NK-92 treated with Interleukin-12 subunit alpha and Interleukin-12 subunit beta, amount 100 ng/mL, for 24 hours (cell line): Measurements from ENCODE around the gene ATP11C.
"Not testable (repeated sequence)": the region's sequence is repeated elsewhere in the genome, so short reads cannot be mapped to it uniquely, and the experiment has no call there.

Source experiments
- DNase-seq: peaks from one replicate; lab custom pipeline; 2025; lab: John Stamatoyannopoulos, UW

The ATP11C gene

DNA sequence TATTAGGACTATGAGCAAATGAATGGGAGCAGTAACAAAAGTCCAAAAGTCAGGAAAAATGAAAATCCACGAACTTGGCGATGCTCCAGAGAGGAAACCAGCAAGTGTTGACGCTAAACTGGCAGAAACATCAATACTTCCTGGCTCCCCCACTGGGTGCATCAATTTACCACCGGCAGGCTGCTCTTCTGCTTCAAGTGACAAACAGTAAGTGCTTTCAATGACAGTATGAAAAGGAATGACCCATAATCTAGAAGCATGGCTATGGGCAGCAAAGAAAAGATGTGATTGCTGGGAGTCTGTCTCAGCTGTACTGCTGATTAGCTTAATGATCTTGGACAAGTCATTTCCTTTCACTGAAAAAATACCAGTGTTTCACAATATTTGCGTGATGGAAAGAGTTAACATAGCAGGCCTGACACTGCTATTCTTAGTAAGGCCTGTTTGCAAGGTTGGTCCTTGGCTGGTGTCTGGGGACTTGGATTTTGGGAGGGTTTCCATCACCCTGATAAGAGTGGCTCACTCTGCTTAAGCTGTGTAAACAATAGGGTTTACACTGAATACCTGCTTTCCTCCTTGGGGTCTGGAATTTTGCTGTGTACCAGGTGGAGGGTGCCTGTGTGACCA is 8.7 kb downstream of the ATP11C start:
- DNase-seq, result no peak

DNA sequence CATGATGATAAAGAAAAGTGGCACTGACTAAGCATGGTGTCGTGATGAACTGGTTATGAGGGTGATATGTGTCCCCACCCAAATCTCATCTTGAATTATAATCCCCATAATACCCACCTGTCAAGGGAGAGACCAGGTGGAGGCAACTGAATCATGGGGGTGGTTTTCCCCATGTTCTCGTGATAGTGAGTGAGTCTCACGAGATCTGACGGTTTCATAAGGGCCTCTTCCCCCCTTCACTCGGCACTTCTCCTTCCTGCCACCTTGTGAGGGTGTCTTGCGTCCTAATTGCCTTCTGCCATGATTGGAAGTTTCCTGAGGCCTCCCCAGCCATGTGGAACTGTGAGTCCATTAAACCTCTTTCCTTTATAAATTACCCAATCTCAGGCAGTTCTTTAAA is 11.7 kb downstream of the ATP11C start:
- not testable (repeated sequence) for DNase-seq

DNA sequence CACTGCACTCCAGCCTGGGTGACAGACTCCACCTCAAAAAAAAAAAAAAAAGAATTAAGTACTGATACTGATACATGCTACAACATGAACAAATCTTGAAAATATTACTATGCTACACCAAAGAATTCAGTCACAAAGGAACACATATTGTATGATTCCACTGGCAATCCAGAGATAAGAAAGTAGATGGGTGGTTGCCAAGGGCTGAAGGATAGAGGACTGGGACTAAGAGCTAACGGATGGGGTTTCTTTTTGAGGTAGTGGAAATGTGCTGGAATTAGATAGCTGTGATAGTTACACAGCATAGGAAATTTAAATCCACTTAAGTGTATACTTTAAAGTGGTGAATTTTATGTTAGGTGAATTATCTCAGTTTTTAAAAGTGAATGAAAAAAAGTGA is 12.5 kb downstream of the ATP11C start:
- DNase-seq, result no peak

DNA sequence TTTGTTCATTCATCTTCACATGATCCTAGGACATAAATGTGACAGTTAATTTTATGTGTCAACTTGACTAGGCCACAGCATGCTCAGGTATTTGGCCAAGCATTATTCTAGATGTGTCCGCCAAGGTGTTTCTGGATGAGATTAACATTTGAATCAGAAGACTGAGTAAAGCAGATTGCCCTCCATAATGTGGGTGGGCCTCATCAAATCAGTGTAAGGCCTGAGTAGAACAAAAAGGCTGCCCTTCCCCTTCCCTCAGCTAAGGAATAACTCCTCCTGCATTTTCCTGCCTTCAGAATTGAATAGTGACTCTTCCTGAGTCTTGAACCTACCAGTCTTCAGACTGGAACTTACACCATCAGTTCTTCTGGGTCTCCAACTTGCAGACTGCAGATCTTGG is 18.4 kb downstream of the ATP11C start:
- DNase-seq, result no peak

DNA sequence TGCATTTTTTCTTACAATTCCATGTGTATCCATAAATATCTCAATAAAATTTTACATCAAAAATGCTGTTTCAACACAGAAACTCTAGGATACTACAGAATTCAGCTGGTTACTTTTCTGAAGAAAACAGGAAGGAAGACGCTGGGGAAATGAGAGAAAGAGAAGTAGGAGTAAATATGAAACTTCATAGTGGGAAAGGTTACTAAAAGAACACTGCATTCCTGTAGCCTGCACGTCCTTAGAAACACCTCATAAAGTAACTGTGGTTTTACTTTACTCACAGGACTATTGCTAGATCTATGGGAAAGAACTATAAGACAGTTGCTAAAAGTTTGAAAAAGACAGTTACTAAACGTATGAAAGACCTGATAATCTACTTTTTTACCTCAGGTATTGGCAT is 23.1 kb downstream of the ATP11C start:
- DNase-seq, result no peak

DNA sequence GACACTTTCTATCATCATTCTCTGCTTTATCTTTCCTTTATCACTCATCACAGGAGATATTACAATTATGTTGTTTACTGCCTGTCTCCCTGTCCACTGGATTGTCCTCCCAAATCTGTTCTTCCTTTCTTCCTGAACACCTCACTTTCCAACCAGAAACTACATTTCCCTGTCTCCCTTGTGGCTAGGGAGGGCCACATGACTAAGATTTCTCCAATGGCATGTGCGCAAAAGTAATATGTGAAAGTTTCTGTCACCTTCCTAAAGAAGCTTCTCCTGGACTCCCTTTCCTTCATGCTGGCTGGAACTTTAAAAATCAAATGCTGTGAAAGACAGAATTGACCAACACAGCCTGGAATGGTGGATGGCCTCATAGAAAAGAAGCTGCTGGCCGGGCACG is 25.8 kb downstream of the ATP11C start:
- DNase-seq, result no peak

DNA sequence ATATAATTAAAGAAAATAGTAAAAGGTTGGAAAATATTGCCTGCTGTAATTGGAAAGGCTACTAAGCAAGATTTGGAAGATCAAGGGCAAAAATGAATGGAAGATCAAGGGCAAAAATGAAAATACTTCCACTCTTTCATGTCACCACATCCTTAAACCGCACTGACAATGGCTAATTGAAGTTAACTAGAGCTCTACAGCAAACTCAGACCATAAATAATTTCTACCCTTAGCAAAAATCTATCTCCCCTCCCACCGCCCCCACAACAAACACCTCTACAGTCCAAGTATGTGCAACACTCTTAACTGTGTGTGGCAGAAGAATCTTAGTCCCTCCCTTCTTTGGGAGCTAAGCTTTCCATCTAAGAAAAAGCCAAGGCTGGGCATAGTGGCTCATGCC is 27.1 kb downstream of the ATP11C start:
- DNase-seq, result no peak

DNA sequence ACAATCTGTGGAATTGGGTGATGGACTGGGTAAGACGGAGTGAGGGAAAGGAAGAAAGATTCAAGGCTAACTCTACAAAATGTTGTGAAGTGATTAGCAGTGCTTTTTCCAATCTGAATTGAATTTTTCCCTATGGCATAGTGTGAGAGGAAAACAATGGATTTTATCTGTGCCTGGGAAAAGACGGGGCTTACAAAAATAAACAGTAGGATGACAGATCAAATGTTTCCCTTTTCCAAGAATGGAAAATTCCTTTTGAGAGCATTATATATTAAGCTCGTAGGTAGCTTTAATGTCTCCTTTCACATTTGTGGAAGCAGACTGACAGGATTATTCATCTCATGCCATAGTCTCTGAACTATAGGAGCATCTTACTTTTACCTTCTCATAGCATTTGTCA is 27.8 kb downstream of the ATP11C start:
- no peak for DNase-seq

DNA sequence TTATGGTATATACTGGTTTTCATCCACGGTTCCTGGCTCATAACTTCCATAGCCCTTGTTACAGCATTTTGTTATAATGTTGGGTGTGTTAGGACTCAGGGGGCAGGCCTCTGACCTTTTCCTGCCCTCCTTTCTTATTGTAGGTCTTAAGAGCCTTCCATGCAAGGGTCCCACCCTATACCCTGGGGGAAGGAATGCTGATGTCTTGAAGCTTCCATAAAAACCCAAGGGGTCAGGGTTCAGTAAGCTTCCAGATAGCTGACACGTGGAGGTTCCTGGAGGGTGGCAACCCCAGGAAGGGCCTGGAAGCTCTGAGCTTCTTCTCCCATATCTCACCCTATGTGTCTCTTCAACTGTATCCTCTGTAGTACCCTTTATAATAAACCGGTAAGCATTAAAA is 29.6 kb downstream of the ATP11C start:
- no peak for DNase-seq

DNA sequence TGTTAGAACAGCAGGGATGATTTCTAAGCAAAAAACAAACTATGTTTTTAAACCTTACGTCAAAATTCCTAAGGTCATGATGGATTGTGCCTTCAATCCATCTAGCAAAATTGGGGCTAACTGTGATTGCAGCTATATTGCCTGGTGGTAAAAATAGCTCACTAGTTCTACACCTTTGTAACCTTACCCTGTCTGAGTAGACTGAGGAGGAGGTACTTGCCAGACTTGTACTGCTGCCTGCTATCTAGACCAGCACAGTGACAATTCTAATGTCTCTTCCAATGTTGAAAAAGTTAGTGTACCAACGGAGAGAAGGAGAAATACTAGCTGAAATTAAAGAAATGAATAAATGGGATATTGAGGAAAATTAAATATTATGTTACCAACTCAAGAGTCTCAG is 30.3 kb downstream of the ATP11C start:
- no peak for DNase-seq

DNA sequence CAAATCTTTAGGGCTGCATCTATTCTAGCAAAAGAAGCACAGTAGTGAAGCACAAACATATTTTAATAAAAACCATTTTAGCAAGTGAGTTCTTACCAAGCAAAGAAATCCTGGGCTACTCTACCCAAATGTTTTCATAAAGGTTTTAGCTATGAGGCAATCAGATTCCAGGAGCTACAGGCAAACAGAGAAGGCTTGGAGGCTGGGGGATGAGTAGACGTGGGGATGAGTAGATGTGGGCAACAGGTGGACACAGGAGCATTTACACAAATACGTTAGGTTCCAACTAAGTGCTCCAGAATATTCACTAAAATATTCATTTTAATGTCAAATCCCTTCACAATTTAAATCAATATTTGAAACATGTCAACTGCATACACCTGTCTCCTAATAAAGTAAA is 34.5 kb downstream of the ATP11C start:
- no peak for DNase-seq

DNA sequence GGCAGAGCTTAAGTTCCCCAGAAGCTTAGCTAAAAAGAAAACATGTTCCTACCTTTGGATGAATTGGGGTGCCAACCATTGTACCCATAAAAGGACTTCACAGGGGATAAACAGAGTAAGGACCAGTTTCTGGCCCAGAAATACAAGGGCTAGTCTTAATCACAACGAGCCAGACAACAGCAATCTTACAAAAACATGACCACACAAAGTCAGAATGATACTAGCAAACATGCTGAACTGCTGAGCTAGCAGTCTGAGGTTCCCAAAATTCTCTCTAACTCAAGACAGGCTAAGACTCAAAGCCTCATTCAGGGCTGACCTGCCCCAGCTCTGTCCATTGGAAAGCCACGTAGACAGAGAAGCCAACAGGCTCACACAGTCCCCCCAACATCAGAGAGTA is 40.3 kb downstream of the ATP11C start:
- no peak for DNase-seq

DNA sequence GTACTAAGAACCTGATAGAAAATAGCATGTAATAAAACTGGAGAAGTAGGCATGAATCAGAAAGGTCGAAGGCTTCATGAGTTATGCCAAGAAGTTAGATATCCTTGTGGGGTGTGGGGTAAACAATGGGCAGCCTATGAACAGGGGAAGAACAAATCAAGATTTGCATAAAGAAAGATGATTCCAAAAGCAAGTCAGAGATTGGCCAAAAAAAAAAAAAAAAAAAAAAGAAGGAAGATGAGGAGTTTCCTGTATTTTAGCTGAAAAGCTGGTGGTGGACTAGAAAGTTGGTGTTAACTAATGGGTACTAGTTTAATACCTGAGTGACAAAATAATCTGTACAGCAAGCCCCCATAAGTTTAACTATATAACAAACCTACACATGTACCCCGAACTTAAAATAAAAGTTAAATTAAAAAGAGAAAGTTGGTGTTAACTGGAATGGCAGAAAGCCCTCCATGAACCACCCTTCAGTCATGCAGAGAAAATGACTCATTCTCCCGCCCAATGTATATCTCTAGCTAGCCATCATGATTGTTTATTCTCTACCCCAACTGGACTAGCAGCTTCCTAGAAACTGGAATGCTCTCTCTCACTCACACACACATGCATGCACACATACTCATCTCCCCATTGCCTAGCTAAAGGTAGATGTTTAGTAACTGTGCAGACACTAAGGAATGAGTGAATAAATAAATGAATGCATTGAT is 41.7 kb downstream of the ATP11C start:
- no peak for DNase-seq

DNA sequence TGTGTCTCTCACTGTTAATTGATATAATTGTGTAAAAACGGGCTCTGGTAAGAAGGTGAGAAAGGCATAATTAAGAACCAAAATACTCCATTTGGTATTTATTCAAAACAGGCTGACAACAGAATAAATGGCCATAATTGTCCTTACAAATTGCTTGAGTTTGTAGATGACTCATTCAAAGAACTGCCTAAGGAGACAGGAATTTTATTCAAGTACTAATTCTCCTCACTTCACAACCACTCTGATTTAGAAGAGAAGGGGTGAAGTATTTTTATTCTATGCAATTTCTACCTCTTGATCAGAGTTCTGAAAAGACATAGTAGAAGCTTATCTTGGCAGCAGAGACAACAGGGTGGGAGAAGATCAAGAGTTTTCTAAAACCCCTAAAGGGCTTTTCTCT is 43.1 kb downstream of the ATP11C start:
- DNase-seq, result no peak

DNA sequence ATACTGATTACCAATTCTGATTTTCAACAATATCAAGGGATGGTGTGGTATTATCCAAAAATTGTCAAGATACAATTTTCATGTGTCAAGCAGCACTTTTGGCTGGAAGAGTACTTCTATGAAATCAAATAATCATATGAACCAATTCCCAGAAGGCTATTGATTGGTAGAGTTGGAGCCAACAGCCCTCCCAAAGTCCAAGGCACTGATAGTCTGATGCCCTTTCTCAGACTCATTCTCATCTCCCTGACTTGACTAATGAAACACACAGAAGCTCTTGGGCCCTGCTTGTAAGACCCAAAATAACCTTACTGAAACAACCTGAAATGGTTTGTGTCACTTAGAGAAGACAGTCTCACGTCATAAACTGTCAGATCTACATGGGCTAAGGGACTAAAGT is 48.9 kb downstream of the ATP11C start:
- DNase-seq, result no peak

DNA sequence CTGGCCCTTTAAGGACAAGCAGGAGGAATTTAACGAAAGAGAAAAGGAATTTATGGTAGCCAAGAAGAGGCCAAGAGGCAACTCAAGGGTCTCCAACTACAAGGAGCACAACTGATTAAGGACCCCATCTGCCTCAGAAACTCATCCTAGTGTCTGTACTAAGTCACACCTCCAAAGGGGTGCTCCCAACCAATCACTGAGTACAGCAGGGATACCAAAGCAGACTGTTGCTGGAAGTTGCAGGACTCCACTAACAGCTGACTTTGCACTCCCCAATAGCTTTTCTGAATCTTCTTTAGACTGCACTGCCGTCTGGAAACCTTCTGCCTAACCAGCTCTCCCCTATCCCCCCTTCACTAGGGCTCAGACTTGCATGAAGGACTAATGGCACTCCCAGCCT is 50.6 kb downstream of the ATP11C start:
- DNase-seq, result no peak

DNA sequence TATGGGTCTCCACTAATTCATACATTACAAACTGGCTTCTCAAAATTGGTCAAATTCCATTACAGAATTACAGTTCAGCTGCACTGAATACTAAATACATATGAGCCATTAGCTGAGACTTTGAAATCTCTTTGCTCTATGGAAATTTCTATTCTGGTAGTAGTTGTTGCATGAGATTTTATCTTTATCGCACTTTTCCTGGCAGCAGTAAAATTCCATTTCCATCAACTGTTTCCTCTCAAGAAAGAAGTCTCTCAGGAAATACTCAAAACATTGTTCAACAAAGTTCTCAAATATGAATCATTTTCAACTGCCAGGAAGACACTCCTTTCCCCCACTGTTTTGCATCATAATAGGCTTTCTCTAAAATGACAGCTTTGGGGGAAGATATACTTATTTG is 51.3 kb downstream of the ATP11C start:
- no peak for DNase-seq

DNA sequence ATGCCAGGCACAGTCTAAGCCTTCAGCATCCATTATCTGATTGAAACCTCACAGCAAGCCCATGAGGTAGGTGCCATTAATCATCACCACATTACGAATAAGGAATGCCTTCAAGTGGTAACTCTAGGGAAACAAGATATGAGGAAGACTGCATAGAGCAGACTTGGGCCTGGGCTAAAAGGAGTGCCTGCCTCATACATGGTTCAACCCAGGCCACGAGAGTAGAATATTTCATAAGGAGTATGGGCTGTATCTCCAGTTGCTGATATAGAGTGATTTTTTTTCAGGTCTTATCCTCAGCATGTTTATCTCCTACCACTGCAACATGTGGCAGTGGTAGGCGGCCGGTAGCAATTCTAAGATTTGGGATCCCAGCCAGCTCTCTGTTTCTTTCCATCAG is 51.7 kb downstream of the ATP11C start:
- DNase-seq, result no peak

DNA sequence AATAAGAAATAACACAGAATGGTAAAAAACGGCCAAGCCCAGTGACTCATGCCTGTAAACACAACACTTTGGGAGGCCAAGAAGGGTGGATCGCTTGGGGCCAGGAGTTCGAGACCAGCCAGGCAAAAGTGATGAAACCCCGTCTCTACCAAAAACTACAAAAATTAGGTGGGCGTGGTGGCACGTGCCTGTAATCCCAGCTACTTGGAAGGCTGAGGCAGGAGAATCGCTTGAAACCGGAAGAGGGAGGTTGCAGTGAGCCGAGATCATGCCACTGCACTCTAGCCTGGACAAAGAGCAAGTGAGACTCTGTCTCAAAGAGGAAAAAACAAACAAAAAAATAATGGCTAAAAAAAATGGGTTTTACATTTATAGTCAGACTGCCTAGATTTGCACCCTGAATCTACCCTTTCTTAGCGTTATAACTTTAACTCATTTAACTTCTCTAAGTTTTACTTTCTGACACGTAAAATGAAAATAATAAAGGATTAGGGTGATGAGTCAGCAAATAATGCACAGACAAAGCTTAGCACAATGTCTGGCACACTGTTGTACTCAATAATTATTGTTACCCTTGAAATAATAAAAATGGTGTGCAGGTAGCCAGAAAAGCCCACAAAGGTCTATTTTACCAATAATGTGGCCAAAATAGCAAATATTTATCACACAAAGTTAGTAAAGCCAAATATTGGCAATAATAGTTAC is 55.0 kb downstream of the ATP11C start:
- DNase-seq, result no peak

DNA sequence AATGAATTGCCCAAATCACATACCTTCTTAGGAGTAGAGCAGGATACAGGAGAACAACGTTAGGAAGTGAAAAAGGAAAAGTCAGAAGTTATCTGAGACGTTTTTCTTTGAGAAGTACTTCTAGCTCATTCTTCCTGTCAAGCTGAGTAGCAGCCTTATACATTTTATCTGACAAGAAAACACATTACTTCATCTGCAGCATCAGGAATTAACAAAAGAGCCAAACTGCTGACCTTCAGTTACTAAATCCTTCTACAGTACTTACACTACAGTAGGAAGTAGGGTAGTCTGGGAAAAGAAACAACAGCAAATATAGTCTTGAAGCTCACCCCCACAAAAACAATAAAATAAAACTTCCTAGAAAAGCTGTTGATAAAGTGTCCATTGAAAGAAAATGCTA is 57.0 kb downstream of the ATP11C start:
- no peak for DNase-seq

DNA sequence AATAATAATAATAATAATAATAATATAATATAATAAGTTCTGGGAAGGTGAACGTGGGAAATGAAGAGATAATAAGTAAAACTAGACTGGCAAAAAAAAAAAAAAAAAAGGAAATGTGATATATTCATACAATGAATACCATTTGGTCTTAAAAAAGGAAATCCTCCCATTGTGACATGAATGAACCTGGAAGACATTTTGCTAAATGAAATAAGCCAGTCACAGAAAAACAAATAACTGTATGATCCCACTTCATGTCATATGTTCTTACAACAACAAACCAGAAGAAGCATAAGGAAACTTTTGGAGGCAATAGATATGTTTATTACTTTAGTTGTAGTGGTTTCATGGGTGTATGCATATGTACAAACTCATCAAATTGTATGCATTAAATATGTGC is 63.1 kb downstream of the ATP11C start:
- no peak for DNase-seq

DNA sequence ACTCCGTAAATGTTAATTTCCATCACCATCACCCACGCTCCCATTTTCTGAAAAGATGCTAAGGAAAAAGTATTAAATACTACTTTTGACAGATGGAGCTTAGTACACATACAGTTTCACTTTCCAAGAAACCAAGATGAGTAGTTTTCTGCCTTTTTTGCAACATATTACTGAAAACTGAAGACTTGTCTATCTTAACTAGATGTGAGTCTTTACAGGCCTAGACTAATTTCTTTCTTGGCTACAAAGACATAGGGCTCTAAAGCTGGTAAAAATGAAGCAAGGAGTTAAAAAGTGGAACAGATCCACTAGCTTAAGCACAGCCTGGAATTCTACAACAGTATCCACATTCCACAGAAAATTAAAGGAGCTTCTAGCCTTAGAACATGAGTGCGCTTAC is 68.2 kb downstream of the ATP11C start:
- no peak for DNase-seq

DNA sequence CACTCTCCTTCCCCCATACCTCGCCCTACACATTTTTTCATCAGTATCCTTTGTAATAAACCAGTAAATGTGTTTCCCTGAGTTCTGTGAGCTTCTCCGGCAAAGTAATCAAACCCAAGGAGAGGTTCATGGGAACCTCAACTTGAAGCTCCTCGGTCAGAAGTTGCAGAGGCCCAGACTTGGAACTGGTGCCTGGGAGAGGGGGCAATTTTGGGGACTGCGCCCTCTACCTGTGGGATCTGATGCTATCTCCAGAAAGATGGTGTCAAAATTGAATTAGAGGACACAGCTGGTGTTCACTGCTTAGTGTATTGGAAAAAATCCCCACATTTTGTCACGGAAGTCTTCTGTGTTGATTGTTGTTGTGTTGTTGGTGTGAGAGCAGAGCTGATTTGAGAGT is 70.6 kb downstream of the ATP11C start:
- DNase-seq, result no peak

DNA sequence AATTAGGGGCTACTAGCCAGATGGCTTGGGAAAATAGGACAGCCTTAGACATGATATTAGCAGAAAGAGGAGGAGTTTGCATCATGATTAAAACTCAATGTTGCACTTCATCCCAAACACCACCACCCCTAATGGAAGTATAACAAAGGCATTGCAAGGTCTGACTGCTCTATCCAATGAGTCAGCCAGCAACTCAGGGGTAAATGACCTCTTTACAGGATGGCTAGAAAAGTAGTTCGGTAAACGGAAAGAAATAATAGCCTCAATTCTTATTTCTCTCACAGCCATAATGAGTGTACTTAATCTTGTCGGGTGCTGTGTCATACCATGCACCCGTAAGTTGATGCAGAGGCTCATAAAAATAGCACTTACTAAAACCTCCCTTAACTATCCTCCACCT is 76.0 kb downstream of the ATP11C start:
- not testable (repeated sequence) for DNase-seq
